Adrenal gland (tissue), 12 donors: ENCODE measurements around the gene KIAA1958. TPM values are rescaled to one million over a fixed set of nuclear protein-coding genes. Genes with fewer than 3 reads are reported as not detected.
"Not testable (repeated sequence)": the region's sequence is repeated elsewhere in the genome, so short reads cannot be mapped to it uniquely, and the experiment has no call there.

Experiments used
- DNase-seq, 7 donors: peaks; one replicate each; pipeline ENCODE4 v3.0.0-alpha.2; 2019 to 2020
- H3K27ac ChIP-seq, 5 donors: fragments of 200-600 bp; sonication (generic) in 4 of 5; 1 replicate in 3 of 5; 2 replicates in 2 of 5; pipeline versions ENCODE4 v1.5.1 to v1.8.0; 2016 to 2020; ENCODE audit warnings: mild to moderate bottlenecking in 1 of 5
- H3K27me3 ChIP-seq: fragments of 200-600 bp; 2 replicates; pipeline ENCODE4 v1.8.0; 2021
- H3K36me3 ChIP-seq, 2 donors: fragments of 200-600 bp; replicated peaks in 1 of 2; 1 replicate in 1 of 2; 2 replicates in 1 of 2; pipeline versions ENCODE4 v1.5.1 to v1.8.0; 2018 to 2022
- H3K4me1 ChIP-seq, 2 donors: fragments of 200-600 bp; replicated peaks in 1 of 2; 1 replicate in 1 of 2; 2 replicates in 1 of 2; pipeline versions ENCODE4 v1.5.1 to v1.8.0; 2018 to 2021
- H3K4me3 ChIP-seq, 4 donors: fragments of 200-600 bp; sonication (generic) in 3 of 4; one replicate each; pipeline ENCODE4 v1.5.1; 2016 to 2018
- H3K9me3 ChIP-seq, 3 donors: fragments of 200-600 bp; sonication (generic) in 1 of 3; replicated peaks in 1 of 3; 1 replicate in 2 of 3; 2 replicates in 1 of 3; pipeline versions ENCODE4 v1.5.1 to v1.8.0; 2016 to 2021
- POLR2A ChIP-seq, 2 donors: fragments of 450-650 bp; IDR thresholded peaks; one replicate each; pipeline ENCODE4 v1.6.1; 2017; ENCODE audit warnings: antibody characterized with exemption in 2 of 2, mild to moderate bottlenecking in 2 of 2, moderate library complexity in 1 of 2
- WGBS, 4 donors: extraction: QIAGEN DNeasy Blood & Tissue Kit in 2 of 4; methylation state at CpG; one replicate each; pipeline versions ENCODE4 v1.1.5 to v1.1.7; 2013 to 2017; 5-methylcytosine and 5-hydroxymethylcytosine counted together
- intact Hi-C, 2 donors: fragments of 100-400 bp; cut with DNase I; formaldehyde crosslinking; loops; one replicate each; pipeline versions ENCODE4 v1.14.1 to v1.15.0; 2022 to 2023
- polyA plus RNA-seq, 3 donors: library from polyadenylated mRNA; stranded (reverse); fragments of 200-250 nt in 2 of 3; fragments of 350-450 nt in 1 of 3; fragmentation: Illumina TruSeq in 1 of 3; extraction: RNeasy Lipid Tissue Mini Kit (QIAGEN cat#74804) in 1 of 3; gene quantifications; one replicate each; pipeline ENCODE4 v1.2.3, GENCODE V29; 2013 to 2014
- total RNA-seq, 9 donors: library from RNA; depleted of rRNA in 4 of 9; stranded (reverse); fragments of >200 nt in 4 of 9; fragments of 120-200 nt in 1 of 9; fragmentation: NEBNext Ultra II Directional in 1 of 9; extraction: Animal tissue kit (Norgen Biotek cat#: 25700) in 1 of 9; gene quantifications; one replicate each; pipeline versions ENCODE4 v1.1.0 to v1.2.4, GENCODE V29; 2013 to 2023
- TF ChIP-seq, protein P1 (sequence below), 6 experiments: fragments of 450-650 bp in 4 of 6; fragments of 200-600 bp in 2 of 6; sonication (generic) in 1 of 6; IDR thresholded peaks; 1 replicate in 5 of 6; 2 replicates in 1 of 6; pipeline versions ENCODE4 v1.5.1 to v1.8.0; 2016 to 2021; ENCODE audit warnings: antibody characterized with exemption in 6 of 6, mild to moderate bottlenecking in 2 of 6, moderate library complexity in 1 of 6
- donor health status: healthy with polysubstance abuse.
- donor health status: Bipolar disorder and iron deficiency.
- donor health status: DM: yes; HTN: yes; CAD: no.
- donor health status: DM: no; HTN: no; CAD: no.
- donor health status: DM: no; HTN: no; CAD: no.
- donor health status: DM: yes; HTN: yes; CAD: no.

KIAA1958 gene
- total and polyA plus RNA-seq, 12 donors, result 3.5 to 67.2 (median 30.0) TPM

- 83 to 95% (median 93%) methylated on average over 2 of the region's 2 CpGs for WGBS, 4 donors
- intact Hi-C loops, result no loop called here
- Histone ChIP-seq H3K27me3 (no peaks in the 10 kb centered on the region), H3K36me3 (no peaks in the 10 kb centered on the region), H3K27ac (peak overlapping the region in 4 of 5 donors; percentile 3 to 45 (median 30)), H3K9me3 (no peaks in the 10 kb centered on the region), H3K4me1 (peaks cover 5 to 32% of the 10 kb centered on the region in 2 donors), H3K4me3 (no peak overlapping the region)
- no peak for TF ChIP-seq POLR2A (IDR thresholded peaks at IDR 0.05)
- TF ChIP-seq, protein P1, sequence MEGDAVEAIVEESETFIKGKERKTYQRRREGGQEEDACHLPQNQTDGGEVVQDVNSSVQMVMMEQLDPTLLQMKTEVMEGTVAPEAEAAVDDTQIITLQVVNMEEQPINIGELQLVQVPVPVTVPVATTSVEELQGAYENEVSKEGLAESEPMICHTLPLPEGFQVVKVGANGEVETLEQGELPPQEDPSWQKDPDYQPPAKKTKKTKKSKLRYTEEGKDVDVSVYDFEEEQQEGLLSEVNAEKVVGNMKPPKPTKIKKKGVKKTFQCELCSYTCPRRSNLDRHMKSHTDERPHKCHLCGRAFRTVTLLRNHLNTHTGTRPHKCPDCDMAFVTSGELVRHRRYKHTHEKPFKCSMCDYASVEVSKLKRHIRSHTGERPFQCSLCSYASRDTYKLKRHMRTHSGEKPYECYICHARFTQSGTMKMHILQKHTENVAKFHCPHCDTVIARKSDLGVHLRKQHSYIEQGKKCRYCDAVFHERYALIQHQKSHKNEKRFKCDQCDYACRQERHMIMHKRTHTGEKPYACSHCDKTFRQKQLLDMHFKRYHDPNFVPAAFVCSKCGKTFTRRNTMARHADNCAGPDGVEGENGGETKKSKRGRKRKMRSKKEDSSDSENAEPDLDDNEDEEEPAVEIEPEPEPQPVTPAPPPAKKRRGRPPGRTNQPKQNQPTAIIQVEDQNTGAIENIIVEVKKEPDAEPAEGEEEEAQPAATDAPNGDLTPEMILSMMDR (IDR thresholded peaks at IDR 0.05), result no peak
- no peak for DNase-seq
Observed at GRCh38 chr9:112507001-112507680, 20.5 kb downstream of the KIAA1958 start.

- TF ChIP-seq POLR2A (IDR thresholded peaks at IDR 0.05), result no peak
- TF ChIP-seq, protein P1 (IDR thresholded peaks at IDR 0.05), result no peak
- H3K27ac ChIP-seq, result no peak overlapping the region
- H3K27me3 ChIP-seq, result no peaks in the 10 kb centered on the region
- H3K9me3 ChIP-seq, result no peaks in the 10 kb centered on the region
- H3K4me3 ChIP-seq, result no peak overlapping the region
- H3K4me1 ChIP-seq, result peaks cover 5 to 22% of the 10 kb centered on the region in 2 donors
- 62 to 80% (median 72%) methylated on average over 2 of the region's 2 CpGs for WGBS, 4 donors
- DNase-seq, result no peak
- no peaks in the 10 kb centered on the region for H3K36me3 ChIP-seq
- intact Hi-C loops, result no loop called here
Observed at GRCh38 chr9:112508377-112508776, 21.8 kb downstream of the KIAA1958 start.

DNA sequence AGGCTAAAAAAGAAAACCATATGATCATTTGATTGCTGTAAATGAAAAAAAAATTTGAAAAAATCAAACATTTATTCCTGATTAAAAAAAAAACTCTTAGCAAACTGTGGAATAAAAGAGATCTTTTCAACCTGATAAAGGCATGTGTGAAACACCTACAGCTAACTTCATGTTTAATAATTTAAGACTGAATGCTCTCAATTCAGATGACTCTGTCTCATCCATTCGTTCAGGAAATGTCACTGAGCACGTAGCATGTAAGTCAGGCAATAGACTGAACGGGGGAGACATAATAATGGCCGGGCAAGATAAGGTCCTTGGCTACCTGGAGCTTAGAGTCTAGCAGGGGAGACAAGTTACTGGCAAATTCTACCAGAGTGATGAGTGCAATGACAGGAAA is 25.8 kb downstream of the KIAA1958 start:
- H3K36me3 ChIP-seq, H3K9me3 ChIP-seq, H3K27ac ChIP-seq, intact Hi-C loops, H3K4me3 ChIP-seq, DNase-seq, H3K27me3 ChIP-seq: not testable (repeated sequence)
- peaks cover 0 to 12% of the 10 kb centered on the region in 2 donors for H3K4me1 ChIP-seq
- WGBS, 4 donors, result 64 to 72% (median 71%) methylated on average over 3 to 4 of the region's 4 CpGs

- no peak for TF ChIP-seq POLR2A (IDR thresholded peaks at IDR 0.05)
- TF ChIP-seq, protein P1 (IDR thresholded peaks at IDR 0.05), result no peak
- 88 to 95% (median 92%) methylated on average over 2 of the region's 2 CpGs for WGBS, 4 donors
- Histone ChIP-seq H3K27me3 (no peaks in the 10 kb centered on the region), H3K36me3 (no peaks in the 10 kb centered on the region), H3K9me3 (no peaks in the 10 kb centered on the region), H3K27ac (peak overlapping the region in 1 of 5 donors; percentile 22), H3K4me1 (peaks cover 0 to 29% of the 10 kb centered on the region in 2 donors), H3K4me3 (no peak overlapping the region)
- intact Hi-C loops, result no loop called here
- DNase-seq, result no peak
Observed at GRCh38 chr9:112516769-112517168, 30.1 kb downstream of the KIAA1958 start.

DNA sequence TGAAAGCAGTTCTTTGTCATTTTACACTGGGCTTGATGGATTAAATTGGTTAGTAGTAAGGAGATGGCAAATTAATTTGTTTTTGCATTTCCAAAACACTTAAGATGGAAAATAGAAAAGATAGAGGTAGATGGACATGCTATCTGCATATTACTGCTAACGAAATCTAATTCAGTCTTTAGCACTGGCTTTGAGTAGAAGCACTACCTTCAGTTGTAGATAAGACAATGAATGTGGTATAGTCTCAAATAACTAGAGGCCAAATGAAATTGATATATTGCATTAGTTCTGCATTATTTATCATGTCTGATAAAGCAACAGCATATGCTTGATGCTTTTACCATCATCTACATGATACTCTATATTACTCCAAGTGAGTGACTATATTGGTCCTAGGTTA is 33.4 kb downstream of the KIAA1958 start:
- 82 to 92% (median 87%) methylated on average over 1 of the region's 1 CpG for WGBS, 4 donors
- Histone ChIP-seq H3K4me1 (peaks cover 0 to 29% of the 10 kb centered on the region in 2 donors), H3K4me3 (no peak overlapping the region), H3K27me3 (no peaks in the 10 kb centered on the region), H3K27ac (no peak overlapping the region), H3K36me3 (no peaks in the 10 kb centered on the region), H3K9me3 (no peaks in the 10 kb centered on the region)
- DNase-seq, result no peak
- TF ChIP-seq, protein P1 (IDR thresholded peaks at IDR 0.05), result no peak
- TF ChIP-seq POLR2A (IDR thresholded peaks at IDR 0.05), result no peak
- intact Hi-C loops, result no loop called here
